Fibroblast of skin of abdomen (primary cell): ENCODE data around the gene KHDC1L. TPM values are rescaled to one million over a fixed set of nuclear protein-coding genes. Genes with fewer than 3 reads are reported as not detected.
A peak's percentile ranks its signal among the peaks of the same experiment; 100 is the strongest.
"Not testable (repeated sequence)": the region's sequence is repeated elsewhere in the genome, so short reads cannot be mapped to it uniquely, and the experiment has no call there.

Experiments used
- DNase-seq: peaks from one replicate; pipeline ENCODE4 v3.0.0-alpha.2; 2013
- polyA plus RNA-seq, 2 experiments: library from polyadenylated mRNA; unstranded; fragments of 120-200 nt; gene quantifications; one replicate each; pipeline ENCODE4 v1.2.1, GENCODE V29; 2013; ENCODE audit not compliant: insufficient read length in 2 of 2

Gene KHDC1L, protein sequence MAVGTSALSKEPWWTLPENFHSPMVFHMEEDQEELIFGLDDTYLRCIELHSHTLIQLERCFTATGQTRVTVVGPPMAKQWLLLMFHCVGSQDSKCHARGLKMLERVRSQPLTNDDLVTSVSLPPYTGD
- 0.45 TPM for polyA plus RNA-seq (2013, experiment 1 of 2; ENCODE audit: insufficient read length)
- 0.41 TPM for polyA plus RNA-seq (2013, experiment 2 of 2; ENCODE audit: insufficient read length)

DNA sequence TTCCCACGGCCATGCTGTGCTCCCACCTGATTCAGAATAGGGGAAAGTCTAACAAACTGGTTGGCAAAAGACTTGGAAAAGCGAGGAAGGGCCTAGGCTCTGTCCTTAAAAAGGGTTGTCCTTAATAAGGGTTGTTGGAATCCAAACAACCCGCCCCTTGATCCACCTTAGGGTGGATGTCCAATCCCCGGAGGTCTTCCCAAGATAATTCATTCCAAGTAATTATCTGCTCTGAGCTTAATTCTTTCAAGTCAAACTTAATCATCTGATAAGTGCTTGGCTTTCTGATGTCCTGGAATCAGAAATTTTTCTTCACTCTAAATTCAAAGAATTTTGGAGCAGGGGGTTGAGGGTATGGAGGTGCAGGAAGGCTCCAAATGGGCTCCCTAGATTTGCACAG lies at the start of gene KHDC1L:
TSS of gene KHDC1L (minus strand) at position 101 of the 400 bp plus-strand sequence. CDS start at position 13, 88 bp downstream.
- DNase-seq = no peak

DNA sequence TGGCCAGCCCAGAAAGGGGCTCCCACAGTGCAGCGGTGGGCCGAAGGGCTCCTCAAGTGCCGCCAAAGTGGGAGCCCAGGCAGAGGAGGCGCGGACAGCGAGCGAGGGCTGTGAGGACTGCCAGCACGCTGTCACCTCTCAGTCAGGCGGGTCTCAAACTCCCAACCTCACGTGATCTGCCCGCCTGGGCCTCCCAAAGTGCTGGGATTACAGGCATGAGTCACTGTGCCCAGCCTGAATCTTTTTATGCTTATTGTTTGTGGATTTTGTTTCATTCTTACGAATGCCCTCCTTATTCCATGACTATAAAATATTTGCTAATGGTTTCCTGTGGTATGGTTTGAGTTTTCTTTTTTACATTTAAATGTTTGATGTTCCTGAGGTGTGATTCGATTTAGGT lies 44.0 kb upstream of the KHDC1L start:
- not testable (repeated sequence) for DNase-seq

DNA sequence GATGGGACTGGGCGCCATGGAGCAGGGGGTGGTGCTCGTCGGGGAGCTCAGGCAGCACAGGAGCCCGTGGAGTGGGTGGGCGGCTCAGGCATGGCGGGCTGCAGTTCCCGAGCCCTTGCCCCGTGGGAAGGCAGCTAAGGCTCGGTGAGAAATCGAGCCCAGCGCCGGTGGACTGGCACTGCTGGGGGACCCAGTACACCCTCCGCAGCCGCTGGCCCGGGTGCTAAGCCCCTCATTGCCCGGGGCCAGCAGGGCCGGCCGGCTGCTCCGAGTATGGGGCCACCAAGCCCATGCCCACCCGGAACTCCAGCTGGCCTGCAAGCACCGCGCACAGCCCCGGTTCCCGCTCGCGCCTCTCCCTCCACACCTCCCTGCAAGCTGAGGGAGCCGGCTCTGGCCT lies 43.6 kb upstream of the KHDC1L start:
- DNase-seq = not testable (repeated sequence)

DNA sequence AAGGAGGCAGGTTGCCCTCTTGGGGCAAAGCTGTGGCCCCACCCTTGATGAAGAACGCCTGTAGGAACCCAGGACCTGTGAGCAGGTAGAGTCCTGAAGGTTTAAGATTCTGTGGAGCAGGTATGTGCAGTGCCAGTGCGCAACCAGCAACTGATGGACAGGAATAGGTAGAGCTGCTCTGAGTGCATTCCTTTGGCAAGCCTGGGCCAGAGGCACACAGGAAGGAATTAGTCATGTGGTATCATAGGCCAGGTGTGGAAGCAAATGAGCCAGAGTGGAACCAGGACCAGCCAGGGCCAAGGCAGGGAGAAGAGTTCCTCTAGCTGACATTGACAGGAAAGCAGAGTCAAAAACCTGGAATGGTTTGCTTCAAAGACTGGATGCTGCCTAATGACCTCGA lies 39.1 kb upstream of the KHDC1L start:
- DNase-seq = no peak

DNA sequence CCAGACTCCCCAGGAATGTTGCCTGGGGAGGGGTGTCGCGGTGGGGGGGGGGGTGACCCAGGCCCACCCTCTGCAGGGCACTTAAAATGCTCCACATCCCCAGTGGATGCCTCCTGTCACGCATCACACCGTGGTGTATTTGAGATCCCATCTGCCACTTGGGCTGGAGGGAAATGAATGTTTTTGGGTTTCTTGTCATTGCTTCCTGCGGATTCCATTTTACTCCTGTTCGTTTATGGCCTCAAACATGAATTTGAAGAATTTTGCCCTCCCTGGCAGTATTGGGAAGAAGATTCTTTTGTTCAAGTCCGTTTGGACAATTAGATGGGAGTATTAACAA lies 38.2 kb upstream of the KHDC1L start:
- DNase-seq = no peak

DNA sequence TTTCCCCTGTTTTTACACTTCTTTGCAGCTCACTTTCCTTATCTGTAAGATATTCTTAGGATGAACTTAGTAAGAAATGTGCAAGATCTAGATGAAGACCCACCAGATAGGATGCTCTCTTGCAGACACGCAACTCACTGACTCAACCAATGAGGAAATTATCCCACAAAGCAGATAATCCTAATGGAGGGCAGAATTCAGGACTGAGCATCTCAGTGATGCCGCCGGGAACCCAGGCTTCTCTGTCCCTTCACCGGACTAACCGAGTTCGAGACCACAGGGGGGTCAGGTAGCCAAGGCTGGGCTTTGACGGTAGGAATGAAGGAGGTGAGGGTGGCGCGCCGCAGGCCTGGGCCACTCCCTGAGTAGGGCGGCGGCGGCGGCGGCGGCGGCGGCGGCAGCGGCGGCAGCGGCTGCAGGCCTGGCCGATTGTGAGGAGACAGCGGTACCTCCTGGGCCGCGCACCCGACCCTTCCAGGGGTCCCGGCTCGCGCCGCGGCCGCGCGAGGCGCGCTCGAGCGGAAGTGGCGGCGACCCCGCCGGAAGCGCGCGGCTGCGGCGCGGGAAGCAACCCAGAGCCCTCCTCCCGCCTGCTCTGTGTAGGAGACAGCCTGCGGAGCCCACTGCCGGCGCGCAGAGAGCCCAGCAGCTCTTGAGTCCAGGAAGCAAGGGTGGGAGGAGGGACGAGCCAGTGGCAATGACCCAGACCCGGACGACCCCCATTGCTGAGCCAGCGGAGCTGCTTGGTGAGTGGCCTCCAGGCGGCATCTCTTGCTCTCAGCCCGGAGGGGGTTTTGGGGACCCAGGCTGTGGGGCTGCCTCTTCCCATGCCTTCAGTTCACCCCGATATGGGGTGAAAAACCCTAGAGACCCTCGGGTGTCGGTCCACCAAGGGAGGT lies 37.6 kb upstream of the KHDC1L start, which contains the start of gene KHDC1:
TSS of gene KHDC1 (minus strand) at position 526 of the 899 bp plus-strand sequence. CDS start 20,679 bp downstream, outside the sequence.
- DNase-seq = peak; percentile 70

DNA sequence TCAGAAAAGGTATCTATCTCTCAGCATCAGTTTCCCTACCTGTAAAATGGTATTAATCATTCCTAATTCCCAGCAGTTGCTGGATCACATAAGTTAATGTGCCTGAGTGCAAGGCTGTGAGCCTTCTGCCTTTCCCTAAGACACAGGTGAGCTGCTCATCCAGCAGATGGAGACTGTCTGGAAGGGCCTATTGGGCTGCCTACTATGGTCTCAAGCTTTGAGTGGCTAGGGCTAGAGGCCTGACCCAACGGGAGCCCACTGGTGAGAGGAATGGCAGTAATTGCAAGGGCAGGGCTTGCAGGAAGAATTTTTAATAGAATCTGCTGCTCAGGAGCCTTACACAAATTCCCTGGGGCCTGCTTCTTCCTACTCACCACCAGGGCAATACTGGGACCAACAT lies 33.4 kb upstream of the KHDC1L start:
- DNase-seq = no peak

DNA sequence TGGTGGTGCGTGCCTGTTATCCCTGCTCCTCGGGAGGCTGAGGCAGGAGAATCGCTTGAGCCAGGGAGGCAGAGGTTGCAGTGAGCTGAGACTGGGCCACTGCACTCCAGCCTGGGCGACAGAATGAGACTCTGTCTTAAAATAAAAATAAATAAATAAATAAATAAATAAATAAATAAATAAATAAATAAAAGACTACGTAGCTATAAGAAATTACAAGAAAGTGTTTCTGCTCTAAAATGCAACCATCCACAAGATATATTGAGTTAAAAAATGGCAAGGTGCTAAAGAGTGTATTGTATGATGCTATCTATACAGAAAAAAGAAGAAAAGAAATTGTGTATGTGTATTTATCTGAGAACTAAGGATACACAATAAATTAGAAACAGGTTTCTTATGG lies 29.0 kb upstream of the KHDC1L start:
- DNase-seq = not testable (repeated sequence)

DNA sequence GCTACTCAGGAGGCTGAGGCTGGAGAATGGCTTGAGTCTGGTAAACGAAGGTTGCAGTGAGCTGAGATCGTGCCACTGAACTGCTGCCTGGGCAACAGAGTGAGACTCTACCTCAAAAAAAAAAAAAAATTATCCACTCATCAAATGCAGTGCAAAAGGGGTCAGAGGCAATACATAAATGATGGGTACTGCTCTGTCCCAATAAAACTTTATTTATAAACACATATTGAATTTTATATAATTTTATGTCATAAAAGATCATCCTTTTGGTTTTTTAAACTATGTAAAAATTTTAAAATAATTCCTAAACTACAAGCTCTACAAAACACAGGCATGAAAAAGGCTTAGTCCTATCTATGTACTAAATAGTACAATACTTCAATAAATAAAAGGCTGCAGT lies 27.4 kb upstream of the KHDC1L start:
- DNase-seq = no peak

DNA sequence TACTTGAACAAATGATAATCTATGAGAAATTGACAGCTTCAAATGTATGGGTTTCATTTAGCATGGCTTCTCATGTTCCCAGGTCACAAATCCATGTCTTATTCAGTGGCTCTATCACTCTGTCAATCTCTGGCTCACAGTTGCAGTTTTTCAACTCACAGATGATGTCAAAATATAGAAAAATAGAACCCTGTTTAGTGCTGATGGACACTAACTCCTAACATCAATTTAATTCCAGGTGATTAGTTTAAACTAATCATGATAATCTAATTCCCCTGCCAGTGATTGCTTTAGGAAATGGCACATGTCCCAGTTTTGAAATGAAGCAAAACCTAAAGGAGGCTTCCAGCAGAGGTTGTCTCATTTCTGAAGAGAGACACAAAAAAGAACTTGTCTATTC lies 24.7 kb upstream of the KHDC1L start:
- no peak for DNase-seq

DNA sequence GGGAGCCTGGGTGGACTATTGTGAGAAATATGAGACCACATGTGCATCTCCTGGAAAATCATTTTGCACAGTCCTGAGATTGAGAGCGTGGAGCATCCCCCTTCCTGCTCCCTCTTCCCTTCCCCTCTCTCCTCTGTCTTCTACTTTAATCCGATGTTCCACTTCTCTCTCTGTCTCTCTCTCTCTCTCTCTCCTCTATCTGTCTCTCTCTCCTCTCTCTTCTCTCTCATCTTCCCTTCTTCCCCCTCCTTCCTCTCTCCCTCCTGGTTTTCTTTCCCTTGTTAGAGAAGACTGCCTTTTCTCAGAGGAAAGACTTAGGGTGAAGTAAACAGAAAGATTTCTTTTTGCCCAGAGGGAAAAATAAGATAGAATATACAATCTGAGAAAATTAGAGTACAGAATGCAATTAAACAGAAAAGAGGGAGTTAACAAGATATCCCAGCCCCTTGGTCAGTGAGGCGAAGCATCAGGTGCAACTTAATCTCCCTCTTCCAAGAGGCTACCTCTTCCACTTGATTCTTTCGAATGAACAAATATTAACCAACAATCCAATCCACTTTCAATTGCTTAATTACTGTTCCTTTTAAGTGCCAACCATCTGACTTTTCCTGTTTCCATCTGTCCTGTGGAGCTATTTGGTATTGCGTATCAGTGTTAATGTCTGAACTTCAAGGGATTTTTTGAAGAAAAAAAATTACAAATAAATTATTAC lies 23.1 kb upstream of the KHDC1L start:
- DNase-seq = no peak

DNA sequence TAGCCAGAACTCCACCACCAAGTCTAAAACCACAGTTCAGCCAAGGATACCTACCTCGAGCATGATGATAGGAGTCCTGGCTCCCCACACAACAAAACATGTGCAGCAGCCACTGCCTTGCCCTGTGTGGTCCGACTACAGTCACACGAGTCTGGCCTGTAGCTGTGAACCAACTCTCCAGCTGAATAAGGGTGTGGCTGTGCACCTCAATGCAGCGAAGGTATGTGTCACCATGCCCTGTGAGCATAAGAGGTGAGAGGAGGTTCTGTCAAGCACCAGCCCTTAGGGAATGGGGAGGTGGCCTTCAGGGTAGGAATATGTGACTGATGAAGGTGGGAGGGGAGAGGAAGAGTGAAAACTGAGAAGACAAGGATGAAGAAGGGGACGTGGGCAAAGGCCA lies 16.7 kb upstream of the KHDC1L start:
- DNase-seq = no peak

DNA sequence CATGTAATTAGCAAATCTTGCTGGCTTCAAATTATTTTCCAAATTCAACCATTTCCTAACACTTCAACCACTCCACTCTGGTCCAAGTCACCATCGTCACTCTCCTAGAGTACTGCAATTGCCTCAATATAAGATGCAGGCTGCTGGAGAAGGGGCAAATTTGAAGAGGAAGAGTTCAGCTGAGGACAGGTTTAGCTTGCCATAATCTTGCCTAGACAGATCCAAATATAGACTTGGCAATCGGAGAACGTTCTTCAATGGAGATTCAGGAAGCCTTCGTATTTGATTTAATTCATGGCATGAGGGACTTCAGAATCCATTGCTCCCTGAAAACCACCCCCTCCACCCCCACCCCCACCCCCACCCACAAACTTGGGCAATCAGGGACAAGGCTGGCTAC lies 15.4 kb upstream of the KHDC1L start:
- no peak for DNase-seq

DNA sequence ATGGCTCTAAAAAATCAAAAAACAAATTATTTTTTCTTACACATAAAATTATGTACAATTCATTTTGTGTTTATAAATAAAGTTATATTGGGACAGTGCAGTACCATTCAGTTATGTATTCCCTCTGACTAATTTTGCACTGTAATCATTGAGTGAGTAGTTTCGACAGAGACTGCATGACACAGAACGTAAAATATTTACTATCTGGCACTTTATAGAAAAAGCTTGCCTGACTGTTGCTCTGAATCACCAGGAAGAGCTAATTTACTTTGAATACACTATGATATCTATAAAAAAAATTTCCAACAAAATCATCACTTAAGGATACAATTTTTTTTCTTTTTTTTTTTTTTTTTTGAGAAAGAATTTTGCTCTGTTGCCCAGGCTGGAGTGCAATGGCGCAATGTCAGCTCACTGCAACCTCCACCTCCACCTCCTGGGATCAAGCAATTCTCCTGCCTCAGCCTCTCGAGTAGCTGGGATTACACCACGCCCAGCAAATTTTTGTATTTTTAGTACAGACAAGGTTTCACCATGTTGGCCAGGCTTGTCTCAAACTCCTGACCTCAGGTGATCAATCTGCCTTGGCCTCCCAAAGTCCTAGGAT lies 11.0 kb upstream of the KHDC1L start:
- DNase-seq = peak; percentile 92

DNA sequence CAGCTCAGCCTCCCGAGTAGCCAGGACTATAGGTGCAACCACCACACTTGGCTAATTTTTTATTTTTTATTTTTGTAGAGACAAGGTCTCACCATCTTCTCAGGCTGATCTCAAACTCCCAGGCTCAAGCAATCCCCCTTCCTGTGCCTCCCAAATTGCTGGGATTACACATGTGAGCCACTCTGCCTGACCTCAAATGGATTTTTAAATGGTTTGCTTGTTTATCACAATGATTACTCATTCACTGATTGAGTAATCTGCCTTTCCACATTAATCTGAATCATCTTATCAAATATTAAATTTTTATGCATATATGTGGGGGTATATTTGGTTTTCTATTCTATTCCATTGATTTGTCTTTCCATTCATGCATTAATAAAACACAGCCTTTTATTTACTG lies 9.4 kb upstream of the KHDC1L start:
- peak; percentile 64 for DNase-seq

DNA sequence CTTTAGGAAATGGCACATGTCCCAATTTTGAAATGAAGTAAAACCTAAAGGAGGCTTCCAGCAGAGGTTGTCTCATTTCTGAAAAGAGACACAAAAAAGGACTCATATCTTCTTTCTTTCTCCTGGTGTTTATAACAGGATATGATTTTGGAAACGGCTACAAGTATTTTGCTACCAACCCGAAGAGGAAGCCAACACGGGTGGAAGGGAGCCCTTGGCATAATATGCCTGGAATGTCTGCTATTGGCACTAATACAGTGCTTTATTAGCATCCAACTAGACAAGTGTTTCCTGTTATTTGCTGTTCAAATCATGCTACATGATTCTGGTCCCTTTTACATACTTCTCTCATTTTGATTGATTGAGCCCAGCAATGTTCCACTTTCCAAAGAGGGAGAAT lies 8.7 kb upstream of the KHDC1L start:
- DNase-seq = not testable (repeated sequence)

DNA sequence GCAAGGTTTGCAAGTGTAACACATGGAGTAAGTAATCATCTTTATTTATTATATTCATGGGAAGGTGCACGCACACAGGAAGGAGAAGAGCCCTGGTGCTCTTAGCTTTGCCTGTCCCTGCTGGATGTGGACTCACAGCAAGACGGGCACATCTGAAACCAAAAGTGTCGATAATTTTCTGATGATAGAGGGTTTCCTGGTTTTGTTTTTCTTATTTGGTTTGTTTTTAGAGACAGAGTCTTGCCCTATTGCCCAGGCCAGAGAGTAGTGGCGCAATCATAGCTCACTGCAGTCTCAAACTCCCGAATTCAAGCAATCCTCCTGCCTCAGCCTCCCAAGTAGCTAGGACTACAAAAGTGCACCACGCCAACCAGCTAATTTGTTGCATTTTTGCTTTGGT lies 7.8 kb upstream of the KHDC1L start:
- no peak for DNase-seq

DNA sequence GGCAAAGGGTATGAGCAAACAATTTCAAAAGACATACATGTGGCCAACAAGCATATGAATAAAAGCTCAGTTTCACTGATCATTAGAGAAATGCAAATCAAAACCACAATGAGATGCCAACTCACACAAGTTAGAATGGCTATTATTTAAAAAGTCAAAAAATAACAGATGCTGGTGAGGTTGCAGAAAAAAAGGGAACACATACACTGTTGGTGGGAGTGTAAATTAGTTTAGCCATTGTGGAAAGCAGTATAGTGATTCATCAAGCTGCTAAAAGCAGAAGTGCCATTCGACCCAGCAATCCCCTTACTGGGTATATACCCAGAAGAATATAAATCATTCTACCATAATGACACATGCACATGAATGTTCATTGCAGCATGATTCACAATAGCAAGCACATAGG lies 6.7 kb upstream of the KHDC1L start:
- DNase-seq = peak; percentile 17

DNA sequence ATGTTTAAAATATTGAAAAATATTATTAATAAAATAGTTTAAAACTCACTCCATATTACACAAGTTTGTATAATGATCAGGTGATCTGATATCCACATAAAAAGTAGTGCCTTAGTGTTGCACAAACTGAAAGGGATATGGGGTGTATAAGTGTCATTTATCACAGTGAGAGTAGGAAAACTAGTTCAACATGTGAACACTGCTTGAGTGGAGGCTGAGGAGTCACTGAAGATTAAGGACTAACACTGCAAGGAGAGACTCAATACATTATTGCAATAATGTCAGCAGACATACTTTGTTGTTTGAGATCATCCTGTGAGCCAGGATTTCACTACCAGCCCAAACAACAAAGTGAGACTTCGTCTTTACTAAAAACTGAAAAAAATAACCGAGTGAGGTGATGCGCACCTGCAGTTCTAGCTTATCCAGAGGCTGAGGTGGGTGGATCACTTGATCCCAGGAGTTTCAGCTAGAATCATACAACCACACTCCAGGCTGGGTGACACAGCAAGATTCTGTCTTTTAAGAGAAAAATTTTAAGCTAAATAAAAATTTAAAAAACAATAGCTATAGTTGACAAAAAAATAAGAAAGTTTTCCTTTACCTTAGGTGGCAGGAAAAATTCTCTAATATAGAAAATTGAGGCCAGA lies 2.4 kb upstream of the KHDC1L start:
- DNase-seq = no peak

DNA sequence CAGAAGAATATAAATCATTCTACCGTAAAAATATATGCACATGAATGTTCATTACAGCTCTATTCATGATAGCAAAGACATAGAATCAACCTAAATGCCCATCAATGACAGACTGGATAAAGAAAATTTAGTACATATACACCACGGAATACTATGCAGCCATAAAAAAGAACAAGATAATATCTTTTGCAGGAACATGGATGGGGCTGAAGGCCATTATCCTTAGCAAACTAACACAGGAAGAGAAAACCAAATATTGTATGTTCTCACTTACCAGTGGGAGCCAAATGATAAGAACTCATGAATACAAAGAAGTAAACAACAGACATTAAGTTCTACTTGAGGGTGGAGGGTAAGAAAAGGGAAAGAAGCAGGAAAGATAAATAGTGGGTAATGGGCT lies 8.4 kb downstream of the KHDC1L start:
- DNase-seq = no peak

DNA sequence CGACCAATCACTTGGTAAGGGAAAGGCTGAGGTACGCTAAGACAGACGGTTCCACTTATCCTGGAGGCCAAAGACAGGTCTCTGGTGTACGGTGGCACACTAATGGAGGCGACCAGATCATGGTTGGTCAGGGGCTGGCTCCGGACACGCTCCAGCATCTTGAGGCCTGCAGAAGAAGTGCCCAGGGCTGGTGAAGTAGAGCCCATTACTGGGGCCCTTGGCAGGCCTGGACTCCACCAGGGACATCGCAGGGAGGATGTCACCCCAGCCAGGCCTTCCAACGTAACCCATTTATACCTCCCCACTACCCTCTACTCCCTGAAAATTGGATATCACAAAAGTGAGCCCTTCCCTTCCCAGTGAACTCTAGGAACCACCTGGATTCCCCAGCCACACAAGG lies 16.2 kb downstream of the KHDC1L start:
- DNase-seq = no peak

DNA sequence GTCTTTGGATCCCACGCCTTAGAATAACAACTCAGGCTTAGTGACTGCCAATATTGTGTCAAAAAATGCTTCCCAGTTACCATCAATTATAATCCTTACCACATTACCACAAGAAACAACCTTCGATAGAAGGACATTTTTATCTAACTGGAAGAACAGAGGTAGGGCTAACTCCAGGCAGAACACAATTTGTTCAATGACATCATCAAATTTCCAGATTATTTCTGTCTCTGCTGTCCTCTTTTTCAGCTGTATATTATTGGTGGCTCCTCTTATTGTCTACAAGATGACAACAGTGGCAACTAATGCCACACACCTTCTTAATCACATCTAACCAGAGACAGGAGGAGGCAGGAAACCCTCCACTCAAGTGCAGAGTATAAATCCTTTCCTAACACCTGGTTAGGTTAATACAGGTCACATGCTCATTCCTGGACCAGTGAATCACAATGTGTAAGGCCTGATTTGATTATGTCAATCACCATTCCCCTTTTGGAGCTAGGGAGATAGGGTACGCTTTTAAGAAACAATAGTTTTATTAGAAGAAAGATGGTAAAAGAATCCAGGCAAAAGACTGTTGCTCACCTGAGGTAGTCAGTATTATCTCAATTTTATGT lies 18.0 kb downstream of the KHDC1L start:
- no peak for DNase-seq
